ENCODE data around the gene HABP2. TPM values are rescaled to one million over a fixed set of nuclear protein-coding genes. Genes with fewer than 3 reads are reported as not detected.

HABP2 gene
- total and polyA plus RNA-seq, 9 of the 15 experiments (the other 6 are each of a cell fraction or from before 2014, with no cell fraction given) = 0.09 TPM; not detected in 8

GRCh38 chr10:113547426-113547825, 5.4 kb upstream of the HABP2 start:
- Histone ChIP-seq H3K36me3 (ENCODE audit: control insufficient read depth, insufficient read depth, low read length) (no peaks in the 10 kb centered on the region), H3K27ac (ENCODE audit: extremely low read depth, low read depth, low read length) (no peak overlapping the region), H3K27me3 (ENCODE audit: control insufficient read depth in 2 of 2, insufficient read depth in 2 of 2, low read length in 2 of 2) (peaks cover 0 to 6% of the 10 kb centered on the region in 2 experiments; a peak in 3 of 5 replicates), H3K9me1 (ENCODE audit: control insufficient read depth, insufficient read depth, low read length) (no peaks in the 10 kb centered on the region), H4K20me1 (replicated peaks; ENCODE audit: control insufficient read depth, insufficient read depth, low read length) (no peaks in the 10 kb centered on the region), H3K4me2 (ENCODE audit: insufficient read depth, low read length) (no peak overlapping the region), H3K4me1 (replicated peaks in 1 of 2; ENCODE audit: control insufficient read depth in 2 of 2, insufficient read depth in 2 of 2, low read length in 2 of 2) (no peaks in the 10 kb centered on the region), H2AFZ (ENCODE audit: low read depth, low read length) (no peak overlapping the region), H3K4me3 (no peak overlapping the region), H3K79me2 (ENCODE audit: control insufficient read depth, insufficient read depth, low read length) (no peaks in the 10 kb centered on the region), H3K9me3 (replicated peaks; ENCODE audit: control insufficient read depth, insufficient read depth, low read depth, low read length) (no peaks in the 10 kb centered on the region), H3K9ac (ENCODE audit: insufficient read depth in 1 of 2, low read depth in 2 of 2, low read length in 2 of 2) (no peak overlapping the region)
- DNase-seq (ENCODE audit: extremely low read depth in 1 of 4, low spot score in 3 of 4) (no peak), FAIRE-seq (no peak), ATAC-seq (no peak)
- ChIA-PET CTCF (ENCODE audit: low intra/inter-chr PET ratio) (interaction anchor here (0.6 kb wide), 1 partner anchor 1621 kb away, joined by 3 read pairs; no protein-coding TSS in a partner anchor), POLR2A (interaction anchor here (0.6 to 0.7 kb wide), 3 partner anchors 258 to 1336 kb away, joined by 3 read pairs; no protein-coding TSS in a partner anchor)
- WGBS (ENCODE audit: insufficient coverage, low coverage, missing lambda C conversion rate) = no CpG with 5 or more reads among the region's 2 CpGs
- intact Hi-C loops (cut with micrococcal nuclease) = no loop called here
- in situ Hi-C loops (cut with MboI) = no loop called here
- BruUV-seq (replicated peaks) = no TSS peak
- no peak for TF ChIP-seq RNF219 (CRISPR knock-in tag; IDR thresholded peaks at IDR 0.05)
- TF ChIP-seq MTA1 (IDR thresholded peaks at IDR 0.05; ENCODE audit: borderline replicate concordance) = no peak
- TF ChIP-seq ZHX1 (conservative IDR thresholded peaks at IDR 0.05; ENCODE audit: low read length) = no peak
- TF ChIP-seq SIX5 (IDR thresholded peaks at IDR 0.05; ENCODE audit: borderline replicate concordance in 1 of 2, insufficient read depth in 1 of 2, low read depth in 1 of 2, low read length in 2 of 2) = no peak
- no peak for TF ChIP-seq MLX (CRISPR knock-in tag; conservative IDR thresholded peaks at IDR 0.05)
- TF ChIP-seq MYBL2 (IDR thresholded peaks at IDR 0.05; ENCODE audit: low read depth) = no peak
- TF ChIP-seq MYBL2 (CRISPR knock-in tag; IDR thresholded peaks at IDR 0.05; ENCODE audit: borderline replicate concordance) = no peak
- no peak for TF ChIP-seq CREB5 (CRISPR knock-in tag; IDR thresholded peaks at IDR 0.05)
- TF ChIP-seq ARID4B (CRISPR knock-in tag; IDR thresholded peaks at IDR 0.05) = no peak
